Measurements from ENCODE around the gene C6orf136.
"Not testable (repeated sequence)": the region's sequence is repeated elsewhere in the genome, so short reads cannot be mapped to it uniquely, and the experiment has no call there.

The C6orf136 gene

DNA sequence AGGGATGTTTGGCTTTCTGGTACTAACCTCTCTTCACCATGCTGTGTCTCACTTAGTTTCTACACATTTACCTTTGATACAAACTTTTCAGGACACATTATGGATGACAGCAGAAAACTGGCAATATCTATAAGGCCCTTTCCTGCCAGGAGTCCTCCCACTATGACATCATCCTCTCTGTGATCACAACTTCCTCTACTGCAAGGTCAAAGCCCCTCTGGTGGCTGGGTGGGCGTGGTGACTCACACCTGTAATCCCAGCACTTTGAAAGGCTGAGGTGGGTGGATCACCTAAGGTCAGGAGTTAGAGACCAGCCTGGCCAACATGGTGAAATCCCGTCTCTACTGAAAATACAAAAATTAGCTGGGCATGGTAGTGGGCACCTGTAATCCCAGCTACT is 19.4 kb downstream of the C6orf136 start:
- 89 to 92% methylated on average over 1 to 2 of the region's 2 CpGs for WGBS, 2 experiments (ENCODE audit: insufficient coverage in 2 of 2)
- H3K36me3 ChIP-seq (ENCODE audit: control insufficient read depth, insufficient read depth, low read length) = peaks cover 85% of the 10 kb centered on the region
- not testable (repeated sequence) for H3K27ac ChIP-seq (ENCODE audit: low read depth, low read length, severe bottlenecking); H3K4me1 ChIP-seq (ENCODE audit: control insufficient read depth, insufficient read depth, low read length, poor library complexity, severe bottlenecking); H3K9me3 ChIP-seq (ENCODE audit: control insufficient read depth, low read length); H3K4me3 ChIP-seq (ENCODE audit: extremely low read depth, insufficient read depth, low read length, poor library complexity, severe bottlenecking)

DNA sequence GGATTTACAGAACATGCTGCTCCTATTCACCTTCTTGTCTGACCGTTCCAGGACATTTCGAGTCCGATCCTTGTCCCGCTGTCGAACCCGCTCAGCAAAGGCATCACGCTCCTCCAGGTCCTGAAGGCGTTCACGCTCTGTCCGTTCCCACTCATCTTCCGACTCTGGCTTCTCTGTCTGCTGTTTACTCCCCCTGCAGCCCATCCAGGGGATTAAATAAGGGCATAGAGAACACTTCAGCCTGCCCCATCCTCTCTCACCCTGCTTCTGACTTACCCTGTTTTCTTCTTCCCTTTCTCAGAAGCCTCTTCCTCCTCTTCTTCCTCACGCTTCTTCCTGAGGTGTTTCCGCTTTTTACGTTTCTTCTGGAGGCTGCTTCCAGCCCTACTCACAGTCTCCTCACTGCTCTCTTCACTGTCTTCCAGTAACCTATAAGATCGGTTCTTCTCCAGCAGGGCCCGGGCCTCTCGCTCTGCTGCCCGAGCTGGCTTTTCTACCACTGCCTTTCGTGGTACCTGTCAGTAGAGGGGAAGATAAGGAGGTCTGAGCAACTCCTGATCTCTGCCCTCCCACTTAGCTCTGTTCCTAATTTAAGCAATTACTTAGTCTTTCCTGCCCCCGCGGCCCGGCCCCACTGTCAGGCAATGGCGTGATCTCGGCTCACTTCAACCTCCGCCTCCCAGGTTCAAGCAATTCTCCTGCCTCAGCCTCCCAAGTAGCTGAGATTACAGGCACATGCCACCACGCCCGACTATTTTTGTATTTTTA is 24.0 kb downstream of the C6orf136 start:
- peaks cover 9% of the 10 kb centered on the region for H3K4me1 ChIP-seq (ENCODE audit: control insufficient read depth, insufficient read depth, low read length, poor library complexity, severe bottlenecking)
- H3K4me3 ChIP-seq (ENCODE audit: extremely low read depth, insufficient read depth, low read length, poor library complexity, severe bottlenecking) = no peak overlapping the region
- 92 to 95% methylated on average over 20 to 21 of the region's 27 CpGs for WGBS, 2 experiments (ENCODE audit: insufficient coverage in 2 of 2)
- no peak overlapping the region for H3K27ac ChIP-seq (ENCODE audit: low read depth, low read length, severe bottlenecking)
- no peaks in the 10 kb centered on the region for H3K9me3 ChIP-seq (ENCODE audit: control insufficient read depth, low read length)
- peaks cover 47% of the 10 kb centered on the region for H3K36me3 ChIP-seq (ENCODE audit: control insufficient read depth, insufficient read depth, low read length)

DNA sequence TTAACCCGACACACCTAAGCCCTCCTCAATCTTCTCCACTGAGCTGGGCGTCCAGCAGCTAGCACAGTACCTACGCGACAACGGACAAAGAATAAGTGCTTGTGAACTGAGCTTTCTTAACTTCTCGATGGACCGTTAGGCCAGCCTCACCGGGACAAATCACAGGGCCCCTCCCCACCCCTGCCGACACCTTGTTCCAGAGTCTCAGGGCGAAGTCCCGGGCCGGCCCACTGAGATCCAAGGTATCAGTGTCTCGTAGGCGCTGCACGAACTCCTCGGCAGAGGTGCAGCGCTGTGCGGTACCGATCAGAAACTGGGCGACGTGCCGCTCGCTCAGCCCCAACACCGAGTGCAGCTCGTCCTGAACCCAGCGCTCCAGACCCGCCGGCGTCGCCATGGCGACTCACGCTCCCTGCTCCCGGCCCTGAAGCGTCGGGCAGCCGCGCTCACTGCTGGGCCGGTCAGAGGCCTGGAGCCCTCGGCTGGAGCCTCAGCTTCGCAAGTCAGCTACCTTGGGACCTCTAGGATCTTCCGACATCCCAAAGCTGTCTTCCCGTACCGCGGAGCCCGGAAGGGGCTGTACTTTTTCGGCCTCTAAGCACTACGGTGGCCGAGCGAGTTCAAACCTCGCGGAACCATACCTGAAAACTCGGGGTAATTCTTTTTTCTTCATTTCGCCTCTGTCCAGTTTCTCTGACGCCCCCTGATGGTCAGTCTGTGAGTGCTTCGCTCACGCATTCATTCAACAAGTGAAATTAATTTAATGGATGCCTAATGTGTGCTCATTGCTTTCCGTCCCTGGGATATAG is 25.7 kb downstream of the C6orf136 start, which contains the start of gene DHX16:
Gene DHX16, minus strand, starts transcription at position 562 of the 809 bp plus-strand sequence. Its CDS starts 165 bp downstream, at position 397.
- H3K36me3 ChIP-seq (ENCODE audit: control insufficient read depth, insufficient read depth, low read length) = peaks cover 47% of the 10 kb centered on the region
- WGBS, 2 experiments (ENCODE audit: insufficient coverage in 2 of 2) = 0% methylated on average over 51 to 52 of the region's 57 CpGs
- H3K27ac ChIP-seq (ENCODE audit: low read depth, low read length, severe bottlenecking) = peak within 1 kb of the TSS; percentile 57
- peak within 1 kb of the TSS; percentile 93 for H3K4me3 ChIP-seq (ENCODE audit: extremely low read depth, insufficient read depth, low read length, poor library complexity, severe bottlenecking)
- no peaks in the 10 kb centered on the region for H3K9me3 ChIP-seq (ENCODE audit: control insufficient read depth, low read length)
- peaks cover 9% of the 10 kb centered on the region for H3K4me1 ChIP-seq (ENCODE audit: control insufficient read depth, insufficient read depth, low read length, poor library complexity, severe bottlenecking)

DNA sequence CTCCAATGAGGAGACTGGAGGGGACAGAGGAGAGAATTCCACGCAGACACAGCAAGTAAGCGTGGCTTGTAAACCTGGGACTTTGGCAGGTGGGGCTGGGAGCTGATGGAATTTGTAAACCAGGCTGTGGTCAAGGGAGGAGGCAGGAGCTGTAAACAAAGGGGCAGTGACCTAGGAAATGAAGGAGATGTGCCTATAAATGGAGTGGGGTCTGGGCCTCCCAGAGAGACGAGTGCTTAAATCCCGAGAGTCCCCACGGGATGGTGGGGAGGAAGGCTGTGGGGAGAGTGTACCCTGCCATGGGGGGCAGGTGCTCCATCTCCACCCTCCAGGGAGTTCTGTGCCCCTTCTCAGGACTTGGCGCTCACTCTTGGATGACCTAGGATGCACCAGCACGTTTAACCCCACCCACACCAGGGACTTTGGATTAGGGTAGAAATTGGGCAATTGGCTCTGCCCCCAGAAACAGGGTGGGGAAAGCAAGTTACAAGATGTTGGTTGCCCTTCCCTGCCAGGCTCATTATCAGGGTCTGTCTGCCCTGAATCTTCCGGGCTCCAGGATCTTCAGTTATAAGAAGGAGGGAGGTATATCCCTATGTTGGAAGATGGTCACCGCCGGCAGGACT is 29.8 kb downstream of the C6orf136 start:
- peaks cover 18% of the 10 kb centered on the region for H3K4me1 ChIP-seq (ENCODE audit: control insufficient read depth, insufficient read depth, low read length, poor library complexity, severe bottlenecking)
- peaks cover 61% of the 10 kb centered on the region for H3K36me3 ChIP-seq (ENCODE audit: control insufficient read depth, insufficient read depth, low read length)
- 97% methylated on average over 5 of the region's 10 CpGs for WGBS, 2 experiments (ENCODE audit: insufficient coverage in 2 of 2)
- no peaks in the 10 kb centered on the region for H3K9me3 ChIP-seq (ENCODE audit: control insufficient read depth, low read length)
- no peak overlapping the region for H3K27ac ChIP-seq (ENCODE audit: low read depth, low read length, severe bottlenecking)
- H3K4me3 ChIP-seq (ENCODE audit: extremely low read depth, insufficient read depth, low read length, poor library complexity, severe bottlenecking) = no peak overlapping the region

DNA sequence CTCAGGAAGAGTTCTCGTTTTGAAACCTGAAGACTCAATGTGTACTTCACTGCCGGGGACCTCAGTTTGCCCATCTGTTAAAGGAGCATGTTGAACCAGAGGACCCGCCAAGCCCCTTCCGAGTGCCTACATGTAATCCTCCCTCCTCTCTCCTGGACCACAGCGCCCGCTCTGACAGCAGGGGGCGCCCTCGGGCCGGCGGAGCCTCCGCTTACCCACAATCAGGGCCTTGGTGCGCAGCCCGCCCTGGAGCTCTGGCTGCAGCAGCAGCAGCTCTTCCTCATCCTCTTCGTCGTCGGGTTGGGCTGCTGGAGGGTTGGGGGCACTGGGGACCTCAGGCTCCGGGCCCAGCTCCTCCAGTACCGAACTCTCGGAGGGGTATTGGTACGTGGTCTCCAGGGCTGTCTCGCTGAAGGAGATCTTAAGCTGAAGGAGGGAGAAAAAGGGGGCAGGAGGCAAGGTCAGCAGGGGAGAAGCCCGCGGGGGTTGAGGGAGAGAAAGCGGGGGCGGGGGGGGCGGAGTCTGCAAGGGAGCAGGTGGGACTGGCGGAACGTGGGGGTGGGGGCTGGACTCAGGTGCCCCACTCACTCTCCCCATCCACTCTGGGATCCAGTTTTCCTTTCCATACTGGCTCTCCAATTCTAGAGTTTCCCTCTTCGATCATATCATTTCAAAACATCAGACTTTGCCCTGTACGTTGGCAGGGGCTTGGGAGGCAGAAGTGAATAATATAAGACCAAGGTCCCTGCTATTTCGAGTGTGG is 32.2 kb downstream of the C6orf136 start:
- peak overlapping the region; percentile 45 for H3K27ac ChIP-seq (ENCODE audit: low read depth, low read length, severe bottlenecking)
- H3K36me3 ChIP-seq (ENCODE audit: control insufficient read depth, insufficient read depth, low read length) = peaks cover 81% of the 10 kb centered on the region
- peak overlapping the region; percentile 29 for H3K4me3 ChIP-seq (ENCODE audit: extremely low read depth, insufficient read depth, low read length, poor library complexity, severe bottlenecking)
- 24 to 33% methylated on average over 12 to 15 of the region's 31 CpGs for WGBS, 2 experiments (ENCODE audit: insufficient coverage in 2 of 2)
- H3K4me1 ChIP-seq (ENCODE audit: control insufficient read depth, insufficient read depth, low read length, poor library complexity, severe bottlenecking) = peaks cover 17% of the 10 kb centered on the region
- no peaks in the 10 kb centered on the region for H3K9me3 ChIP-seq (ENCODE audit: control insufficient read depth, low read length)

DNA sequence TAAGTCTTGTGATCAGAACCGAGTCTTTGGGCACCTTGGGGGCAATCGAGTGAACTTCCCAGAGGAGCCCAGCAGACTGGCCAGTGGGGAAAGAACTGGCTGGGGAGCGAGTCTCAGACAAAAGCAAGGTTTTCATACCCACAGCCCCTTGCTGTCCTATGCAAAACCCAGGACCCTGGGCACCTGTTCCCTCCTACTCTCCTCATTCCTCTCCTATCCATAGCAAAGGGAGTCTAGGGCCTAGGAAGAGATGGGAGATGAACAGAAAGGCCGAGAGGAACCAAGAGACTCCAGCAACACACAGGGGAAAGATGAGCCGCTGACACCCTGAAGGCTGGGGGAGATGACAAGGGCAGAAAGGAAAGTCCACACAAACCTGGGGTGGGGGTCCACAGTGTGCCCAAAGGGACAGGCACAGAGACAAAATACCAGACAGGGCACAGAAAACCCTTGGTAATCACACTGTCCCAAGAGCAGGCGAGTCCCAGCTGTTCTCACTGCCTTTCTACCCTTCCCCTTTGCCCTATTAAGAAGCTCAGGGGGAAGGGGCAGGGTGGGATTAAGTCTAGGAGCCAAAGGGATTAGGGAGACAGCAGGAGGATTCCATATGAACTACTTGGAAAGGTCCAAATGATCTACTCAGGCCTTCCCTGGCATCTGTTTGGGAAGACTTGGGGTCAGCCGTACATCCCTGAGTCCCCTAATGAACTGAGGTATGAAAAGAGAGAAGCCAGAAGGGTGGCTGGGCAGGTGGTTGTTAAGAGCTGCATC is 33.0 kb downstream of the C6orf136 start:
- H3K27ac ChIP-seq (ENCODE audit: low read depth, low read length, severe bottlenecking) = peak overlapping the region; percentile 45
- WGBS, 2 experiments (ENCODE audit: insufficient coverage in 2 of 2) = 73 to 79% methylated on average over 4 to 5 of the region's 7 CpGs
- H3K4me3 ChIP-seq (ENCODE audit: extremely low read depth, insufficient read depth, low read length, poor library complexity, severe bottlenecking) = peak overlapping the region; percentile 29
- no peaks in the 10 kb centered on the region for H3K9me3 ChIP-seq (ENCODE audit: control insufficient read depth, low read length)
- H3K4me1 ChIP-seq (ENCODE audit: control insufficient read depth, insufficient read depth, low read length, poor library complexity, severe bottlenecking) = peaks cover 17% of the 10 kb centered on the region
- H3K36me3 ChIP-seq (ENCODE audit: control insufficient read depth, insufficient read depth, low read length) = peaks cover 86% of the 10 kb centered on the region

DNA sequence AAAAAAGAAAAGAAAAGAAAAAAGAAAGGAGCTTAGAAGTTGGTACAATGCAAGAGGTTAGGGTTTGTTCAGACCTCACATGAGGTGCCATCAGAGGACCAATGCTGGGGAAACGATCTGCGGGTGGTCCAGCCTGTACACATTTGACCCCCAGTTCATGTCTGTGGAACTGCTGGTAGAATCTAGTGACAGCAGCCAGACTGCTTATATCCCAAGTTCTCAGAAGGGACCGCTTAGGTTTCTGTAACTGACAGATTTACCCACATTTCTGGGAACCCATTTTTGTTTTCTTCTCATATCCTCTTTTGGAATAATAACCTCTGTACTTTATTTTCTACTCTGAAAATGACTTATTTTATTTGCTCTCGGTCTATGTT is 34.8 kb downstream of the C6orf136 start:
- H3K4me1 ChIP-seq (ENCODE audit: control insufficient read depth, insufficient read depth, low read length, poor library complexity, severe bottlenecking) = peaks cover 17% of the 10 kb centered on the region
- H3K9me3 ChIP-seq (ENCODE audit: control insufficient read depth, low read length) = no peaks in the 10 kb centered on the region
- peak overlapping the region; percentile 93 for H3K27ac ChIP-seq (ENCODE audit: low read depth, low read length, severe bottlenecking)
- H3K4me3 ChIP-seq (ENCODE audit: extremely low read depth, insufficient read depth, low read length, poor library complexity, severe bottlenecking) = peak overlapping the region; percentile 68
- WGBS, 2 experiments (ENCODE audit: insufficient coverage in 2 of 2) = 80 to 87% methylated on average over 3 of the region's 4 CpGs
- H3K36me3 ChIP-seq (ENCODE audit: control insufficient read depth, insufficient read depth, low read length) = peaks cover 78% of the 10 kb centered on the region

DNA sequence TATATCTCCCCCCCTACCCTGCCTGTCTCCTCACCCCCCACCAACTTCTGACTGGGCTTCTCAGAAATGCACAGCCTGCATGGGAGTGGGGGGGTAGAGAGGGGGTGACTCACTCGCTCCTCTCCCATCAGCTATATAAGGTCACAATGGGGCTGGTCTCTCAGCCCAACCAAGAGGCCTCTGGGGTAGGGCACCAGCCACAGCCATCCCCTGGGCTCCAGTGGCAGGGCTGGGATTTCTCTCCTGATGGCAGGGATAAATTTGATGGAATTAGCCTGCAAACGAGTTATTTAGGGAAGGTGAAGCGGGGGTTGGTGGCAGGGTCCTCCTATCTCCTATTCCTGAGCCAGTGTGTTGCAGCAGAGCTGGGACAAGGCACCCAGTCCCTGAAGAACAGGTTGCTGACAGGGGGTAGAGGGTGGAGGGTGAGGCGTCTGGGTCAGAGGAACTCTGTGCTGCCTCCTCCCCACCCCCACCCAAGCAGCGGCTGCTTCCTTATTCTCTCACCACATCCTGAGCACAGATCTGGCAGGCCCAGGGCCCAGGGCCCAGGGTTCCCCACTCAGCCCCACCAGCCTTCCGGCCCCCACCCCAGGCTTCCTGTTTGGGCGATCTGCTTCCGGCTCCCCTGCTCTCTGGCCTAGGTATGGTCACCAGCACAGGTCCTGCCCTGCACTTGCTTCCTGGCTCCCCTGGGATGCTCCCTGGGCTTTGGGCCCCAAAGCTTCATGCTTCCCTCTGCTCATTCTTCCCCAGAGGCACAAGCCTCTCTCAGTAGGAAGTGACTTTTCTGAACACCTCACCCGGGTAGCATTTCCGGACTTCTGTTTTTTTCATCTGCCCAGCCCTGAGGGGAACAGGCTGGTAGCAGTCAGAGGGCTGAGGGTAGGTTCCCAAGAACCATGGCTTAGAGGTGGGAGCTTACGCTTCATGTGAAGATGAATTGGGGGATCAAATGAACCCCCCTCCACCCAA is 35.5 kb downstream of the C6orf136 start:
- 6 to 29% methylated on average over 5 to 7 of the region's 11 CpGs for WGBS, 2 experiments (ENCODE audit: insufficient coverage in 2 of 2)
- Histone ChIP-seq H3K27ac (ENCODE audit: low read depth, low read length, severe bottlenecking) (peak overlapping the region; percentile 93), H3K4me1 (ENCODE audit: control insufficient read depth, insufficient read depth, low read length, poor library complexity, severe bottlenecking) (peaks cover 17% of the 10 kb centered on the region), H3K4me3 (ENCODE audit: extremely low read depth, insufficient read depth, low read length, poor library complexity, severe bottlenecking) (peak overlapping the region; percentile 68), H3K36me3 (ENCODE audit: control insufficient read depth, insufficient read depth, low read length) (peaks cover 71% of the 10 kb centered on the region), H3K9me3 (ENCODE audit: control insufficient read depth, low read length) (no peaks in the 10 kb centered on the region)

Data from mesodermal cell (in vitro differentiated cells).